HG03196 (cell line): Measurements from ENCODE around the gene ESR2.
"Not testable (repeated sequence)": the region's sequence is repeated elsewhere in the genome, so short reads cannot be mapped to it uniquely, and the experiment has no call there.

Experiments used
- ATAC-seq: cut with Tn5 transposase; IDR thresholded peaks from one replicate; pipeline ENCODE4 v1.9.1; 2021; ENCODE audit not compliant: unreplicated experiment

The ESR2 gene

GRCh38 chr14:64225151-64225757, 68.9 kb downstream of the ESR2 start:
- no peak for ATAC-seq

- no peak for ATAC-seq
These were observed 72.7 kb downstream of the ESR2 start for GRCh38 chr14:64221391-64222003.

- no peak for ATAC-seq
These were observed 73.7 kb downstream of the ESR2 start for GRCh38 chr14:64220466-64220865.

- no peak for ATAC-seq
These were observed 74.1 kb downstream of the ESR2 start for GRCh38 chr14:64220056-64220455.

GRCh38 chr14:64218344-64219240, 75.6 kb downstream of the ESR2 start:
- ATAC-seq, result no peak

- ATAC-seq, result no peak
These were observed 76.3 kb downstream of the ESR2 start for GRCh38 chr14:64217834-64218233.

GRCh38 chr14:64217308-64217707, 76.9 kb downstream of the ESR2 start:
- no peak for ATAC-seq

- no peak for ATAC-seq
These were observed 78.2 kb downstream of the ESR2 start for GRCh38 chr14:64215978-64216377.

- no peak for ATAC-seq
These were observed 78.9 kb downstream of the ESR2 start for GRCh38 chr14:64215274-64215673.

GRCh38 chr14:64213853-64214570, 80.2 kb downstream of the ESR2 start:
- no peak for ATAC-seq

GRCh38 chr14:64213086-64213485, 81.1 kb downstream of the ESR2 start:
- no peak for ATAC-seq

GRCh38 chr14:64212666-64213065, 81.5 kb downstream of the ESR2 start:
- no peak for ATAC-seq

- ATAC-seq, result not testable (repeated sequence)
These were observed 83.3 kb downstream of the ESR2 start for GRCh38 chr14:64210912-64211311.

- no peak for ATAC-seq
These were observed 84.0 kb downstream of the ESR2 start for GRCh38 chr14:64210216-64210615.

- no peak for ATAC-seq
These were observed 84.6 kb downstream of the ESR2 start for GRCh38 chr14:64209444-64210131.

GRCh38 chr14:64208981-64209380, 85.2 kb downstream of the ESR2 start:
- ATAC-seq, result no peak

- no peak for ATAC-seq
These were observed 85.9 kb downstream of the ESR2 start for GRCh38 chr14:64208261-64208660.

- no peak for ATAC-seq
These were observed 90.7 kb downstream of the ESR2 start for GRCh38 chr14:64203366-64204006.

GRCh38 chr14:64202716-64203115, 91.5 kb downstream of the ESR2 start:
- ATAC-seq, result no peak

- ATAC-seq, result no peak
These were observed 92.1 kb downstream of the ESR2 start for GRCh38 chr14:64201921-64202545.
